ENCODE measurements around the gene PKD2.

GRCh38 chr4:87977521-87978278 is 29.7 kb upstream of the PKD2 start:
- no peak for TF ChIP-seq CTCF (IDR thresholded peaks at IDR 0.05)
- no peak for TF ChIP-seq POLR2A (IDR thresholded peaks at IDR 0.05)

All from adrenal gland (tissue), 5 donors.